DOHH2 (cell line): ENCODE results near the gene AUTS2.

Experiments used
- H3F3A ChIP-seq: fragments of 200-600 bp; sonication (generic), shearing (Covaris generic); 2 replicates; pipeline ENCODE4 v1.6.0; 2016; ENCODE audit warnings: antibody characterized with exemption, mild to moderate bottlenecking; ENCODE audit not compliant: control insufficient read depth, insufficient read depth
- H3K27ac ChIP-seq: fragments of 200-600 bp; sonication (generic); 2 replicates; pipeline ENCODE4 v1.5.1; 2014; ENCODE audit warnings: low read depth, mild to moderate bottlenecking, low read length, moderate library complexity
- H3K27me3 ChIP-seq: fragments of 200-600 bp; sonication (generic); 2 replicates; pipeline ENCODE4 v1.6.1; 2014; ENCODE audit warnings: mild to moderate bottlenecking, low read length, mixed read lengths; ENCODE audit not compliant: control insufficient read depth
- H3K36me3 ChIP-seq: fragments of 200-600 bp; sonication (generic); 2 replicates; pipeline ENCODE4 v1.6.1; 2014; ENCODE audit warnings: mild to moderate bottlenecking, low read length, moderate library complexity, mixed read lengths; ENCODE audit not compliant: control insufficient read depth
- H3K4me1 ChIP-seq: fragments of 200-600 bp; sonication (generic); 2 replicates; pipeline ENCODE4 v1.6.1; 2014; ENCODE audit warnings: mild to moderate bottlenecking, low read length, mixed read lengths; ENCODE audit not compliant: control insufficient read depth
- H3K4me2 ChIP-seq: fragments of 200-600 bp; sonication (generic); 2 replicates; pipeline ENCODE4 v1.6.0; 2014; ENCODE audit warnings: mild to moderate bottlenecking, low read length, moderate library complexity
- H3K4me3 ChIP-seq: fragments of 200-600 bp; sonication (generic); 2 replicates; pipeline ENCODE4 v1.5.1; 2014; ENCODE audit warnings: mild to moderate bottlenecking, low read length, mixed read lengths
- H3K79me2 ChIP-seq: fragments of 200-600 bp; sonication (generic); 2 replicates; pipeline ENCODE4 v1.6.1; 2014; ENCODE audit warnings: mild to moderate bottlenecking, low read length, mixed read lengths; ENCODE audit not compliant: control insufficient read depth
- H3K9me2 ChIP-seq: fragments of 200-600 bp; sonication (generic); replicated peaks from 2 replicates; pipeline ENCODE4 v1.6.1; 2014; ENCODE audit warnings: mild to moderate bottlenecking, low read length, mixed read lengths; ENCODE audit not compliant: control insufficient read depth
- H3K9me3 ChIP-seq: fragments of 200-600 bp; sonication (generic); 2 replicates; pipeline ENCODE4 v1.6.1; 2014; ENCODE audit warnings: antibody characterized with exemption, low read length, mixed read lengths; ENCODE audit not compliant: control insufficient read depth, insufficient read depth
- H4K20me1 ChIP-seq: fragments of 200-600 bp; sonication (generic); 2 replicates; pipeline ENCODE4 v1.6.0; 2014; ENCODE audit warnings: low read depth, mild to moderate bottlenecking, antibody characterized with exemption, low read length, moderate library complexity; ENCODE audit not compliant: control insufficient read depth, insufficient read depth
- EZH2phosphoT487 ChIP-seq: fragments of 200-600 bp; sonication (generic); IDR thresholded peaks from 2 replicates; pipeline ENCODE4 v1.6.1; 2017; ENCODE audit warnings: borderline replicate concordance, mild to moderate bottlenecking, antibody characterized with exemption, low read length, moderate library complexity, mixed read lengths
- TF ChIP-seq, protein P1 (sequence below): fragments of 200-600 bp; sonication (generic); IDR thresholded peaks from one replicate; pipeline ENCODE4 v1.5.1; 2014; ENCODE audit warnings: antibody characterized with exemption, mild to moderate bottlenecking, low read depth, low read length; ENCODE audit not compliant: poor library complexity, severe bottlenecking

AUTS2 gene

DNA sequence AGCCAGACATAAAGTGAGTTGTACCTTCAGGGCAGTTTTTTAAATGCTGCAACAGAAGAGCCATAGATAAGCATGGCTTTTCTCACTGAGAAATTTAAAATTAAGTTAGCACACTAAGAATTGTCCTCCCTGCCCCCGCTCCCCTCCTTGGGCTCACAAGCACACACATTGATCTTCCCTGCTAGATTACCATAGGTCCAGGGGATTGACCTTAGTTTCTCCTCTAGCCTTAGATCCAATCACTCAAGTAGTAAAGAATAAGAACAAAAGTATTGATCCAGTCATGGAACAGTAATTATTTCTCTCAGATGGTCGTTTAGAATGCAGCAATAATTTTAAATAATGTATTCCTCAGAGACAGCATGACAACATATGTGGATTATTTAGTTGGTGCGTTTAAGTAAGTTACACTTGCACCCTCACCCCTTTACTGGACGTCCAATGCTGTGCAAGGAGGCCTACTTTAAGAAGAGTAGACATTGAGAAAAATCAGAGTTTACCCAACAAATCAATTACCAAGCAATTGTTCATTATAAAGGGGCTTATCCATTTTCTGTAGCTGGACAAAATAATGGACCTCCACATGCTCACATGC, 850.1 kb downstream of the AUTS2 start:
- no peaks in the 10 kb centered on the region for H3K36me3 ChIP-seq
- no peak overlapping the region for H3K27ac ChIP-seq
- H3K9me3 ChIP-seq: no peaks in the 10 kb centered on the region
- 0 out of 2 replicates have a peak, but pooled peaks cover 2% of the 10 kb centered on the region for H3F3A ChIP-seq
- H3K9me2 ChIP-seq: no peaks in the 10 kb centered on the region
- no peak overlapping the region for H3K4me2 ChIP-seq
- no peaks in the 10 kb centered on the region for H4K20me1 ChIP-seq
- no peaks in the 10 kb centered on the region for H3K27me3 ChIP-seq
- no peaks in the 10 kb centered on the region for H3K79me2 ChIP-seq
- TF ChIP-seq, protein P1, sequence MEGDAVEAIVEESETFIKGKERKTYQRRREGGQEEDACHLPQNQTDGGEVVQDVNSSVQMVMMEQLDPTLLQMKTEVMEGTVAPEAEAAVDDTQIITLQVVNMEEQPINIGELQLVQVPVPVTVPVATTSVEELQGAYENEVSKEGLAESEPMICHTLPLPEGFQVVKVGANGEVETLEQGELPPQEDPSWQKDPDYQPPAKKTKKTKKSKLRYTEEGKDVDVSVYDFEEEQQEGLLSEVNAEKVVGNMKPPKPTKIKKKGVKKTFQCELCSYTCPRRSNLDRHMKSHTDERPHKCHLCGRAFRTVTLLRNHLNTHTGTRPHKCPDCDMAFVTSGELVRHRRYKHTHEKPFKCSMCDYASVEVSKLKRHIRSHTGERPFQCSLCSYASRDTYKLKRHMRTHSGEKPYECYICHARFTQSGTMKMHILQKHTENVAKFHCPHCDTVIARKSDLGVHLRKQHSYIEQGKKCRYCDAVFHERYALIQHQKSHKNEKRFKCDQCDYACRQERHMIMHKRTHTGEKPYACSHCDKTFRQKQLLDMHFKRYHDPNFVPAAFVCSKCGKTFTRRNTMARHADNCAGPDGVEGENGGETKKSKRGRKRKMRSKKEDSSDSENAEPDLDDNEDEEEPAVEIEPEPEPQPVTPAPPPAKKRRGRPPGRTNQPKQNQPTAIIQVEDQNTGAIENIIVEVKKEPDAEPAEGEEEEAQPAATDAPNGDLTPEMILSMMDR: no peak
- TF ChIP-seq EZH2phosphoT487: no peak
- no peak overlapping the region for H3K4me3 ChIP-seq
- H3K4me1 ChIP-seq: peaks cover 6% of the 10 kb centered on the region

DNA sequence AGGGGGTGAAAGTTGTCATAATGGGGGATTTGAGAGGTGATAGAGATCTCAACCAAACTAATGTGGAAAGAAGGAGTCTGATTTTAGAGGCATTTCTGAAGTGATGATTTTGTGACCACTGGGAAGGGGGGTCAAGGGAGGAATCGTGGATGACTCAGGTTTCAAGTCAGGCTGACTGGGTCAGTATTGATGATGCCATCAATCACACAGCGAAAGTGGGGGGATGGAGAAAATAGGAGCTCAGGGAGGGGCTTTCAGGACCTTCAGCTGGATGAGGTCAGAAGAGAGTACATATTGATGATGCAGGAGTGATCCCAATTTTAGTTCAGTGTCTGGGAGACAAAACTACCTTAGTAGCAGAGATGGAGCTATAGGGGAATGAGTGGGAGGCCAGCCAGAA, 852.5 kb downstream of the AUTS2 start:
- Histone ChIP-seq H3K79me2 (no peaks in the 10 kb centered on the region), H4K20me1 (no peaks in the 10 kb centered on the region), H3K36me3 (no peaks in the 10 kb centered on the region), H3K4me1 (peaks cover 19% of the 10 kb centered on the region), H3K9me3 (no peaks in the 10 kb centered on the region), H3K27ac (no peak overlapping the region), H3K27me3 (no peaks in the 10 kb centered on the region), H3K4me2 (no peak overlapping the region), H3F3A (peaks cover 5% of the 10 kb centered on the region; the same call in 1 of the 2 replicates), H3K4me3 (no peak overlapping the region), H3K9me2 (no peaks in the 10 kb centered on the region)
- TF ChIP-seq, protein P1: no peak
- no peak for TF ChIP-seq EZH2phosphoT487

DNA sequence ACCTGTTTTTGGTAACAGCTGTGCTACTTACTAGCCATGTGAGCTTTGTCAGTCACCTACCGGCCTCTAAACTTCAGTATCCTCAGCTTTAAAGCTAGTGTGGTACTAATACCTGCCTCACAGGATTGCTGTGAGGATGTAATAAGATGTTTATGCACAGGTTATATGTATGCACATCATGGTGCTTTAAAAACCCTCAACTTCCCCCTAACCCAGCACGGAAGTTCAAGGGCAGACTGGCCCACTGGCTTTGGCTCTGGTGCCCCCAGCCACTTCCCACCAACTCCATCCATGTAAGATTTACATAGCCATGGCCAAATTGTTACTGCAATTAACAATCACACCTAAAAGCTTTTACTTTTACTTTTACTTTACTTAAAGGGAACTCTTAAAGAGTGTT, 857.6 kb downstream of the AUTS2 start:
- no peaks in the 10 kb centered on the region for H3K9me2 ChIP-seq
- H3F3A ChIP-seq: peaks cover 31% of the 10 kb centered on the region
- peaks cover 8% of the 10 kb centered on the region for H3K36me3 ChIP-seq
- H4K20me1 ChIP-seq: no peaks in the 10 kb centered on the region
- TF ChIP-seq, protein P1: no peak
- no peak for TF ChIP-seq EZH2phosphoT487
- peak overlapping the region; percentile 86 for H3K4me2 ChIP-seq
- H3K27ac ChIP-seq: peak overlapping the region; percentile 97
- peaks cover 8% of the 10 kb centered on the region for H3K79me2 ChIP-seq
- no peaks in the 10 kb centered on the region for H3K9me3 ChIP-seq
- no peaks in the 10 kb centered on the region for H3K27me3 ChIP-seq
- H3K4me3 ChIP-seq: peak overlapping the region; percentile 65
- peaks cover 69% of the 10 kb centered on the region for H3K4me1 ChIP-seq
